A673 (cell line): ENCODE results near the gene MRRF.

Experiments used
- CTCF ChIP-seq: fragments of 300-800, 200-600 bp; sonication (generic); conservative IDR thresholded peaks from 2 replicates; pipeline ENCODE4 v1.5.1; 2017; ENCODE audit warnings: low read depth, mild to moderate bottlenecking, antibody characterized with exemption, low read length, moderate library complexity, mixed read lengths
- EZH2 ChIP-seq: fragments of 200-600 bp; sonication (generic); IDR thresholded peaks from 2 replicates; pipeline ENCODE4 v1.6.1; 2017; ENCODE audit warnings: borderline replicate concordance, low read depth, mild to moderate bottlenecking, mixed read lengths, antibody characterized with exemption, low read length; ENCODE audit not compliant: poor library complexity, severe bottlenecking

GRCh38 chr9:122297512-122297911 lies 32.8 kb downstream of the MRRF start:
- no peak for TF ChIP-seq CTCF
- no peak for TF ChIP-seq EZH2
